T-helper 1 cell treated with Interleukin-12 subunit alpha and Interleukin-12 subunit beta and Interleukin-4 antibody, amounts not matched to agents 30 μg/mL and 1 μg/mL, for 36 hours (primary cell): ENCODE data around the gene BTBD2.
"Not testable (repeated sequence)": the region's sequence is repeated elsewhere in the genome, so short reads cannot be mapped to it uniquely, and the experiment has no call there.

ENCODE experiments used
- H3K27ac Mint-ChIP-seq: one replicate; pipeline ENCODE4 v1.8.0; 2021; ENCODE audit warnings: mild to moderate bottlenecking, mixed read lengths
- H3K27me3 Mint-ChIP-seq: one replicate; pipeline ENCODE4 v1.8.0; 2021; ENCODE audit warnings: low read depth, mixed read lengths
- H3K36me3 Mint-ChIP-seq: one replicate; pipeline ENCODE4 v1.8.0; 2021; ENCODE audit warnings: low read depth, mixed read lengths
- H3K4me1 Mint-ChIP-seq: one replicate; pipeline ENCODE4 v1.8.0; 2021; ENCODE audit warnings: low read depth, mixed read lengths
- H3K4me3 Mint-ChIP-seq: one replicate; pipeline ENCODE4 v1.8.0; 2021; ENCODE audit warnings: mild to moderate bottlenecking, moderate library complexity, mixed read lengths
- H3K9me3 Mint-ChIP-seq: one replicate; pipeline ENCODE4 v1.8.0; 2021; ENCODE audit warnings: mixed read lengths

BTBD2 gene

GRCh38 chr19:2038284-2039088 lies 23.0 kb upstream of the BTBD2 start:
- H3K27ac Mint-ChIP-seq, result no peak overlapping the region

GRCh38 chr19:2037651-2038255 lies 22.2 kb upstream of the BTBD2 start:
- no peaks in the 10 kb centered on the region for H3K9me3 Mint-ChIP-seq
- H3K27ac Mint-ChIP-seq, result no peak overlapping the region
- peaks cover 15% of the 10 kb centered on the region for H3K36me3 Mint-ChIP-seq
- H3K4me1 Mint-ChIP-seq, result peaks cover 11% of the 10 kb centered on the region
- H3K4me3 Mint-ChIP-seq, result no peak overlapping the region
- H3K27me3 Mint-ChIP-seq, result no peaks in the 10 kb centered on the region

More at GRCh38 chr19:2038284-2039088, 23.0 kb upstream of the BTBD2 start:
- Mint-ChIP-seq H3K36me3 (peaks cover 15% of the 10 kb centered on the region), H3K27me3 (no peaks in the 10 kb centered on the region), H3K4me3 (no peak overlapping the region), H3K9me3 (no peaks in the 10 kb centered on the region), H3K4me1 (peaks cover 12% of the 10 kb centered on the region)

GRCh38 chr19:2036424-2036823 lies 20.9 kb upstream of the BTBD2 start:
- Mint-ChIP-seq H3K27me3 (no peaks in the 10 kb centered on the region), H3K4me1 (peaks cover 20% of the 10 kb centered on the region), H3K9me3 (no peaks in the 10 kb centered on the region), H3K36me3 (peaks cover 14% of the 10 kb centered on the region), H3K27ac (no peak overlapping the region), H3K4me3 (no peak overlapping the region)

- Mint-ChIP-seq H3K9me3 (no peaks in the 10 kb centered on the region), H3K27ac (peak overlapping the region; percentile 68), H3K4me1 (peaks cover 19% of the 10 kb centered on the region), H3K4me3 (no peak overlapping the region), H3K27me3 (no peaks in the 10 kb centered on the region), H3K36me3 (peaks cover 9% of the 10 kb centered on the region)
Observed at GRCh38 chr19:2035590-2035991, 20.1 kb upstream of the BTBD2 start.

GRCh38 chr19:2034729-2035589 lies 19.4 kb upstream of the BTBD2 start:
- Mint-ChIP-seq H3K4me3 (no peak overlapping the region), H3K27me3 (no peaks in the 10 kb centered on the region), H3K36me3 (peaks cover 9% of the 10 kb centered on the region), H3K4me1 (peaks cover 19% of the 10 kb centered on the region), H3K9me3 (no peaks in the 10 kb centered on the region), H3K27ac (peak overlapping the region; percentile 68)

- not testable (repeated sequence) for H3K9me3 Mint-ChIP-seq, H3K4me3 Mint-ChIP-seq, H3K36me3 Mint-ChIP-seq, H3K27ac Mint-ChIP-seq, H3K27me3 Mint-ChIP-seq
- peaks cover 18% of the 10 kb centered on the region for H3K4me1 Mint-ChIP-seq
Observed at GRCh38 chr19:2034253-2034652, 18.7 kb upstream of the BTBD2 start.

GRCh38 chr19:2033825-2034159 lies 18.3 kb upstream of the BTBD2 start:
- Mint-ChIP-seq H3K4me3 (no peak overlapping the region), H3K36me3 (peaks cover 6% of the 10 kb centered on the region), H3K9me3 (no peaks in the 10 kb centered on the region), H3K27ac (no peak overlapping the region), H3K4me1 (peaks cover 18% of the 10 kb centered on the region), H3K27me3 (no peaks in the 10 kb centered on the region)

- no peak overlapping the region for H3K4me3 Mint-ChIP-seq
- no peaks in the 10 kb centered on the region for H3K9me3 Mint-ChIP-seq
- peaks cover 6% of the 10 kb centered on the region for H3K36me3 Mint-ChIP-seq
- no peaks in the 10 kb centered on the region for H3K27me3 Mint-ChIP-seq
- H3K27ac Mint-ChIP-seq, result peak overlapping the region; percentile 57
- H3K4me1 Mint-ChIP-seq, result peaks cover 18% of the 10 kb centered on the region
Observed at GRCh38 chr19:2033115-2033824, 17.8 kb upstream of the BTBD2 start.

- peaks cover under 1% of the 10 kb centered on the region for H3K36me3 Mint-ChIP-seq
- peak overlapping the region; percentile 67 for H3K27ac Mint-ChIP-seq
- peaks cover 18% of the 10 kb centered on the region for H3K4me1 Mint-ChIP-seq
- H3K9me3 Mint-ChIP-seq, result no peaks in the 10 kb centered on the region
- peak overlapping the region; percentile 41 for H3K4me3 Mint-ChIP-seq
- H3K27me3 Mint-ChIP-seq, result no peaks in the 10 kb centered on the region
Observed at GRCh38 chr19:2032296-2032941, 16.9 kb upstream of the BTBD2 start.

- Mint-ChIP-seq H3K27ac (no peak overlapping the region), H3K27me3 (no peaks in the 10 kb centered on the region), H3K36me3 (no peaks in the 10 kb centered on the region), H3K4me1 (peaks cover 6% of the 10 kb centered on the region), H3K9me3 (peaks cover 5% of the 10 kb centered on the region), H3K4me3 (no peak overlapping the region)
Observed at GRCh38 chr19:2027361-2027760, 11.8 kb upstream of the BTBD2 start.

- H3K27ac Mint-ChIP-seq, result no peak overlapping the region
- no peak overlapping the region for H3K4me3 Mint-ChIP-seq
- H3K9me3 Mint-ChIP-seq, result peaks cover 5% of the 10 kb centered on the region
- H3K36me3 Mint-ChIP-seq, result no peaks in the 10 kb centered on the region
- no peaks in the 10 kb centered on the region for H3K27me3 Mint-ChIP-seq
- peaks cover 1% of the 10 kb centered on the region for H3K4me1 Mint-ChIP-seq
Observed at GRCh38 chr19:2026770-2027169, 11.3 kb upstream of the BTBD2 start.

- Mint-ChIP-seq H3K4me1 (peaks cover 4% of the 10 kb centered on the region), H3K4me3 (no peak overlapping the region), H3K27ac (peak overlapping the region; percentile 23), H3K9me3 (peaks cover 5% of the 10 kb centered on the region), H3K27me3 (no peaks in the 10 kb centered on the region), H3K36me3 (no peaks in the 10 kb centered on the region)
Observed at GRCh38 chr19:2022289-2022688, 6.8 kb upstream of the BTBD2 start.

- Mint-ChIP-seq H3K27ac (no peak overlapping the region), H3K27me3 (no peaks in the 10 kb centered on the region)
Observed at GRCh38 chr19:2021453-2022140, 6.1 kb upstream of the BTBD2 start.

More at GRCh38 chr19:2021453-2022140, 6.1 kb upstream of the BTBD2 start:
- Mint-ChIP-seq H3K9me3 (peaks cover 5% of the 10 kb centered on the region), H3K36me3 (no peaks in the 10 kb centered on the region), H3K4me3 (no peak overlapping the region), H3K4me1 (peaks cover 4% of the 10 kb centered on the region)
